HG03196 (cell line): ENCODE data around the gene C17orf107.
"Not testable (repeated sequence)": the region's sequence is repeated elsewhere in the genome, so short reads cannot be mapped to it uniquely, and the experiment has no call there.

ENCODE experiments used
- ATAC-seq: cut with Tn5 transposase; IDR thresholded peaks from one replicate; pipeline ENCODE4 v1.9.1; 2021; ENCODE audit not compliant: unreplicated experiment

Gene C17orf107

GRCh38 chr17:4900231-4901107 is 1.1 kb downstream of the C17orf107 start:
- no peak for ATAC-seq

GRCh38 chr17:4901108-4901647 is 1.8 kb downstream of the C17orf107 start:
- ATAC-seq = no peak

GRCh38 chr17:4901648-4902344 is 2.5 kb downstream of the C17orf107 start:
- ATAC-seq = no peak

- no peak for ATAC-seq
These were observed 3.2 kb downstream of the C17orf107 start for GRCh38 chr17:4902540-4902939.

- no peak for ATAC-seq
These were observed 3.9 kb downstream of the C17orf107 start, which contains the start of gene CHRNE for GRCh38 chr17:4903051-4903818. TSS of gene CHRNE (minus strand) at chr17:4903098. CDS start at chr17:4903063, 35 bp downstream.

- ATAC-seq = not testable (repeated sequence)
These were observed 7.3 kb downstream of the C17orf107 start for GRCh38 chr17:4906642-4907041.

- ATAC-seq = no peak
These were observed 9.0 kb downstream of the C17orf107 start for GRCh38 chr17:4908301-4908700.

- no peak for ATAC-seq
These were observed 9.6 kb downstream of the C17orf107 start for GRCh38 chr17:4908711-4909496.

- ATAC-seq = no peak
These were observed 14.7 kb downstream of the C17orf107 start for GRCh38 chr17:4913994-4914393.

- not testable (repeated sequence) for ATAC-seq
These were observed 15.2 kb downstream of the C17orf107 start for GRCh38 chr17:4914551-4914950.

GRCh38 chr17:4919511-4920047 is 20.2 kb downstream of the C17orf107 start:
- no peak for ATAC-seq

- ATAC-seq = no peak
These were observed 21.2 kb downstream of the C17orf107 start for GRCh38 chr17:4920351-4921048.

- ATAC-seq = no peak
These were observed 22.0 kb downstream of the C17orf107 start for GRCh38 chr17:4921320-4921719.

GRCh38 chr17:4926577-4927335 is 27.4 kb downstream of the C17orf107 start:
- not testable (repeated sequence) for ATAC-seq

GRCh38 chr17:4928881-4929280 is 29.5 kb downstream of the C17orf107 start:
- no peak for ATAC-seq

- no peak for ATAC-seq
These were observed 32.6 kb downstream of the C17orf107 start, which contains the start of gene GP1BA for GRCh38 chr17:4931963-4932362. TSS of gene GP1BA (plus strand) at chr17:4932277. CDS start at chr17:4932605, 328 bp downstream.

- ATAC-seq = no peak
These were observed 33.4 kb downstream of the C17orf107 start for GRCh38 chr17:4932756-4933155.

- no peak for ATAC-seq
These were observed 34.3 kb downstream of the C17orf107 start for GRCh38 chr17:4933646-4934045.
